ENCODE results near the gene TOP3A. TPM values are rescaled to one million over a fixed set of nuclear protein-coding genes. Genes with fewer than 3 reads are reported as not detected.
A peak's percentile ranks its signal among the peaks of the same experiment; 100 is the strongest.

The TOP3A gene
- total RNA-seq, 2 donors from 2014 or later = 60.4 to 67.4 TPM

GRCh38 chr17:18363101-18364049, 48.6 kb upstream of the TOP3A start, which contains the start of gene SHMT1:
TSS of gene SHMT1 (minus strand) at chr17:18363550. CDS start at chr17:18355981, 7,569 bp downstream.
- H3K4me3 Mint-ChIP-seq = peak within 1 kb of the TSS; percentile 81
- no peaks in the 10 kb centered on the region for H3K4me1 ChIP-seq (ENCODE audit: control insufficient read depth, insufficient read depth, low read length)
- TF ChIP-seq, protein P1, sequence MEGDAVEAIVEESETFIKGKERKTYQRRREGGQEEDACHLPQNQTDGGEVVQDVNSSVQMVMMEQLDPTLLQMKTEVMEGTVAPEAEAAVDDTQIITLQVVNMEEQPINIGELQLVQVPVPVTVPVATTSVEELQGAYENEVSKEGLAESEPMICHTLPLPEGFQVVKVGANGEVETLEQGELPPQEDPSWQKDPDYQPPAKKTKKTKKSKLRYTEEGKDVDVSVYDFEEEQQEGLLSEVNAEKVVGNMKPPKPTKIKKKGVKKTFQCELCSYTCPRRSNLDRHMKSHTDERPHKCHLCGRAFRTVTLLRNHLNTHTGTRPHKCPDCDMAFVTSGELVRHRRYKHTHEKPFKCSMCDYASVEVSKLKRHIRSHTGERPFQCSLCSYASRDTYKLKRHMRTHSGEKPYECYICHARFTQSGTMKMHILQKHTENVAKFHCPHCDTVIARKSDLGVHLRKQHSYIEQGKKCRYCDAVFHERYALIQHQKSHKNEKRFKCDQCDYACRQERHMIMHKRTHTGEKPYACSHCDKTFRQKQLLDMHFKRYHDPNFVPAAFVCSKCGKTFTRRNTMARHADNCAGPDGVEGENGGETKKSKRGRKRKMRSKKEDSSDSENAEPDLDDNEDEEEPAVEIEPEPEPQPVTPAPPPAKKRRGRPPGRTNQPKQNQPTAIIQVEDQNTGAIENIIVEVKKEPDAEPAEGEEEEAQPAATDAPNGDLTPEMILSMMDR (conservative IDR thresholded peaks at IDR 0.05) = no peak
- peak within 1 kb of the TSS; percentile 66 for H3K9ac ChIP-seq (ENCODE audit: extremely low read depth, low read length, poor library complexity, severe bottlenecking)
- H3K36me3 Mint-ChIP-seq (ENCODE audit: low read depth) = peaks cover 18% of the 10 kb centered on the region
- WGBS, 2 experiments (ENCODE audit: insufficient coverage in 1 of 2, insufficient read length in 1 of 2) = 0% methylated on average over 17 to 75 of the region's 76 CpGs
- H3K9me3 ChIP-seq (ENCODE audit: control insufficient read depth, low read length) = no peaks in the 10 kb centered on the region
- H3K36me3 ChIP-seq (ENCODE audit: control insufficient read depth, insufficient read depth, low read length) = peaks cover 10% of the 10 kb centered on the region
- no peaks in the 10 kb centered on the region for H3K27me3 Mint-ChIP-seq (ENCODE audit: insufficient read depth)
- H3K27ac Mint-ChIP-seq = peak within 1 kb of the TSS; percentile 89
- peaks cover 11% of the 10 kb centered on the region for H3K4me1 Mint-ChIP-seq
- H3K27ac ChIP-seq (ENCODE audit: low read depth, low read length) = no peak within 1 kb of the TSS
- H3K9me3 Mint-ChIP-seq = no peaks in the 10 kb centered on the region
- peak; percentile 100 for DNase-seq
- H3K27me3 ChIP-seq (ENCODE audit: control insufficient read depth, insufficient read depth, low read length, poor library complexity, severe bottlenecking) = no peaks in the 10 kb centered on the region
- peak within 1 kb of the TSS; percentile 91 for H3K4me3 ChIP-seq (ENCODE audit: low read length)

- H3K27ac ChIP-seq (ENCODE audit: low read depth, low read length) = no peak overlapping the region
- H3K36me3 Mint-ChIP-seq (ENCODE audit: low read depth) = peaks cover 18% of the 10 kb centered on the region
Observed at GRCh38 chr17:18362698-18363100, 47.9 kb upstream of the TOP3A start.

More at GRCh38 chr17:18362698-18363100, 47.9 kb upstream of the TOP3A start:
- Mint-ChIP-seq H3K27me3 (ENCODE audit: insufficient read depth) (no peaks in the 10 kb centered on the region), H3K4me3 (peak overlapping the region; percentile 81), H3K9me3 (no peaks in the 10 kb centered on the region), H3K4me1 (peaks cover 11% of the 10 kb centered on the region), H3K27ac (peak overlapping the region; percentile 89)
- Histone ChIP-seq H3K4me1 (ENCODE audit: control insufficient read depth, insufficient read depth, low read length) (no peaks in the 10 kb centered on the region), H3K4me3 (ENCODE audit: low read length) (peak overlapping the region; percentile 91), H3K27me3 (ENCODE audit: control insufficient read depth, insufficient read depth, low read length, poor library complexity, severe bottlenecking) (no peaks in the 10 kb centered on the region), H3K9me3 (ENCODE audit: control insufficient read depth, low read length) (no peaks in the 10 kb centered on the region), H3K9ac (ENCODE audit: extremely low read depth, low read length, poor library complexity, severe bottlenecking) (peak overlapping the region; percentile 66), H3K36me3 (ENCODE audit: control insufficient read depth, insufficient read depth, low read length) (peaks cover 11% of the 10 kb centered on the region)
- peak; percentile 76 for DNase-seq
- 9 to 13% methylated on average over 10 to 14 of the region's 14 CpGs for WGBS, 2 experiments (ENCODE audit: insufficient coverage in 1 of 2, insufficient read length in 1 of 2)
- TF ChIP-seq, protein P1 (conservative IDR thresholded peaks at IDR 0.05) = peak; percentile 32

Measured in endodermal cell (in vitro differentiated cells).